Neural progenitor cell (in vitro differentiated cells): ENCODE measurements around the gene ETV1.

ENCODE experiments used
- CTCF ChIP-seq: fragments of 200-600 bp; sonication (generic); IDR thresholded peaks from 2 replicates; pipeline ENCODE4 v1.5.1; 2017; ENCODE audit warnings: antibody characterized with exemption, mild to moderate bottlenecking
- EZH2 ChIP-seq: fragments of 200-600 bp; sonication (generic); IDR thresholded peaks from 2 replicates; pipeline ENCODE4 v1.6.1; 2017; ENCODE audit warnings: antibody characterized with exemption, mild to moderate bottlenecking, moderate library complexity
- EZH2phosphoT487 ChIP-seq: fragments of 200-600 bp; sonication (generic); IDR thresholded peaks from 2 replicates; pipeline ENCODE4 v1.6.1; 2017; ENCODE audit warnings: antibody characterized with exemption

GRCh38 chr7:13849163-13849892 is 140.1 kb downstream of the ETV1 start:
- no peak for TF ChIP-seq CTCF
- no peak for TF ChIP-seq EZH2
- TF ChIP-seq EZH2phosphoT487: no peak
